HCT116 (cell line): ENCODE data around the gene RECQL5. TPM values are rescaled to one million over a fixed set of nuclear protein-coding genes. Genes with fewer than 3 reads are reported as not detected.
A peak's percentile ranks its signal among the peaks of the same experiment; 100 is the strongest.

Experiments
- ATAC-seq: fragments of 200-7000 bp; cut with Tn5 transposase; 2 replicates; pipeline ENCODE4 v1.9.1; 2020; ENCODE audit warnings: mild to moderate bottlenecking, moderate library complexity
- BruUV-seq: library from RNA; stranded (reverse); fragments of 400-500 nt; replicated peaks from 2 replicates; lab custom pipeline; 2021; lab: Mats Ljungman, UMichigan
- CTCF ChIA-PET: fragments of 300-600 bp; sonication (Branson Sonifier 250); formaldehyde crosslinking; loops from one replicate; lab custom pipeline; 2021; ENCODE audit warnings: antibody characterized with exemption; lab: Charles Lee
- POLR2A ChIA-PET: fragments of 300-600, 350-600 bp; sonication (Branson Sonifier 250); formaldehyde crosslinking; loops from one replicate; lab custom pipeline; 2021; ENCODE audit warnings: antibody characterized with exemption; lab: Charles Lee
- RAD21 ChIA-PET, 2 experiments: fragments of 300-600 bp; sonication (Branson Sonifier 250); formaldehyde crosslinking; loops; one replicate each; lab custom pipeline; 2023; ENCODE audit warnings: low total read pairs in 2 of 2; ENCODE audit not compliant: uncharacterized antibody in 2 of 2, unreplicated experiment in 2 of 2, low non-redundant PET in 1 of 2; lab: Charles Lee
- DNase-seq: peaks from one replicate; pipeline ENCODE4 v3.0.0-alpha.2; 2010; ENCODE audit warnings: low read depth, low spot score
- H2AFZ ChIP-seq: fragments of 200-600 bp; shearing (Covaris generic), sonication (generic); 2 replicates; pipeline ENCODE4 v1.6.1; 2017; ENCODE audit warnings: low read depth, mixed run types, mixed read lengths, antibody characterized with exemption, low read length; ENCODE audit not compliant: poor library complexity, severe bottlenecking
- H3K27ac ChIP-seq: 2 replicates; pipeline ENCODE4 v1.5.1; 2012; ENCODE audit warnings: low read depth, low read length
- H3K27me3 ChIP-seq: fragments of 200-600 bp; sonication (generic); 2 replicates; pipeline ENCODE4 v1.6.1; 2016; ENCODE audit warnings: mixed run types, low read length, mixed read lengths; ENCODE audit not compliant: insufficient read depth
- H3K36me3 ChIP-seq, 2 experiments: fragments of 200-500 bp in 1 of 2; fragments of 200-600 bp in 1 of 2; sonication (Bioruptor generic) in 1 of 2; sonication (generic) in 1 of 2; 2 replicates each; pipeline versions ENCODE4 v1.5.1 to v1.6.1; 2014 to 2016; ENCODE audit warnings: low read length in 2 of 2, inconsistent platforms in 1 of 2, mixed read lengths in 1 of 2, mixed run types in 1 of 2; ENCODE audit not compliant: insufficient read depth in 2 of 2, control insufficient read depth in 1 of 2
- H3K4me1 ChIP-seq, 2 experiments: fragments of 200-600 bp in 1 of 2; sonication (generic) in 1 of 2; 2 replicates each; pipeline versions ENCODE4 v1.5.1 to v1.6.1; 2012 to 2017; ENCODE audit warnings: low read length in 2 of 2, inconsistent platforms in 1 of 2, mild to moderate bottlenecking in 1 of 2, mixed read lengths in 1 of 2, mixed run types in 1 of 2, moderate library complexity in 1 of 2; ENCODE audit not compliant: insufficient read depth in 2 of 2, control insufficient read depth in 1 of 2
- H3K4me2 ChIP-seq: fragments of 200-600 bp; sonication (generic); 2 replicates; pipeline ENCODE4 v1.6.1; 2017; ENCODE audit warnings: mixed run types, low read length, mixed read lengths
- H3K4me3 ChIP-seq, 2 experiments: fragments of 200-600 bp in 1 of 2; sonication (generic) in 1 of 2; replicated peaks in 1 of 2; 2 replicates each; pipeline ENCODE4 v1.5.1; 2011 to 2016; ENCODE audit warnings: low read length in 2 of 2, control low read depth in 1 of 2, low read depth in 1 of 2, mild to moderate bottlenecking in 1 of 2, mixed read lengths in 1 of 2, mixed run types in 1 of 2
- H3K79me2 ChIP-seq: fragments of 200-600 bp; sonication (generic); 2 replicates; pipeline ENCODE4 v1.6.1; 2017; ENCODE audit warnings: mild to moderate bottlenecking, mixed run types, low read length, moderate library complexity, mixed read lengths; ENCODE audit not compliant: insufficient read depth
- H3K9ac ChIP-seq: fragments of 200-600 bp; sonication (generic); 2 replicates; pipeline ENCODE4 v1.6.1; 2016; ENCODE audit warnings: low read length, mixed read lengths
- H3K9me2 ChIP-seq: fragments of 200-600 bp; sonication (generic), shearing (Covaris generic); 2 replicates; pipeline ENCODE4 v1.6.1; 2017; ENCODE audit warnings: mixed run types, mild to moderate bottlenecking, moderate library complexity; ENCODE audit not compliant: insufficient read depth
- H3K9me3 ChIP-seq, 2 experiments: fragments of 200-500 bp in 1 of 2; fragments of 200-600 bp in 1 of 2; sonication (Bioruptor generic) in 1 of 2; sonication (generic) in 1 of 2; 2 replicates each; pipeline ENCODE4 v1.6.1; 2014 to 2017; ENCODE audit warnings: low read length in 2 of 2, mixed read lengths in 2 of 2, inconsistent platforms in 1 of 2, low read depth in 1 of 2, mild to moderate bottlenecking in 1 of 2, mixed run types in 1 of 2, moderate library complexity in 1 of 2; ENCODE audit not compliant: control insufficient read depth in 1 of 2, insufficient read depth in 1 of 2
- H4K20me1 ChIP-seq: fragments of 200-600 bp; sonication (generic), shearing (Covaris generic); 2 replicates; pipeline ENCODE4 v1.6.1; 2017; ENCODE audit warnings: mixed run types, mild to moderate bottlenecking, moderate library complexity; ENCODE audit not compliant: insufficient read depth
- EZH2 ChIP-seq: fragments of 200-600 bp; sonication (generic); IDR thresholded peaks from 2 replicates; pipeline ENCODE4 v1.6.1; 2017; ENCODE audit warnings: antibody characterized with exemption, mixed run types
- EZH2phosphoT487 ChIP-seq: fragments of 200-600 bp; IDR thresholded peaks from 2 replicates; pipeline ENCODE4 v1.6.1; 2018; ENCODE audit warnings: antibody characterized with exemption, borderline replicate concordance
- JUND ChIP-seq: IDR thresholded peaks from 2 replicates; pipeline ENCODE4 v1.6.1; 2012
- POLR2A ChIP-seq: IDR thresholded peaks from 2 replicates; pipeline ENCODE4 v1.7.0; 2011; ENCODE audit warnings: borderline replicate concordance; ENCODE audit not compliant: insufficient read depth, insufficient read length; ENCODE audit errors: extremely low read depth
- RAD21 ChIP-seq: IDR thresholded peaks from 2 replicates; pipeline ENCODE4 v1.6.1; 2012; ENCODE audit warnings: low read depth, mild to moderate bottlenecking
- SIN3A ChIP-seq: IDR thresholded peaks from 2 replicates; pipeline ENCODE4 v1.6.1; 2012; ENCODE audit warnings: low read depth
- SRF ChIP-seq: IDR thresholded peaks from 2 replicates; pipeline ENCODE4 v1.6.1; 2012; ENCODE audit warnings: low read depth
- ZFX ChIP-seq: fragments of 450-650 bp; IDR thresholded peaks from 2 replicates; pipeline ENCODE4 v1.6.1; 2017
- intact Hi-C: fragments of 100-400 bp; cut with micrococcal nuclease; formaldehyde crosslinking; loops from 2 replicates; pipeline ENCODE4 v1.10.0; 2022
- total RNA-seq: library from RNA; stranded (reverse); gene quantifications from one replicate; pipeline ENCODE4 v1.2.1, GENCODE V29; 2021; ENCODE audit not compliant: unreplicated experiment
- TF ChIP-seq, protein P1 (sequence below), 3 experiments: fragments of 200-600 bp in 1 of 3; sonication (generic) in 1 of 3; IDR thresholded peaks in 2 of 3; conservative IDR thresholded peaks in 1 of 3; 2 replicates each; pipeline ENCODE4 v1.5.1; 2012 to 2017; ENCODE audit warnings: low read depth in 2 of 3, low read length in 2 of 3, antibody characterized with exemption in 1 of 3, borderline replicate concordance in 1 of 3, control low read depth in 1 of 3, mild to moderate bottlenecking in 1 of 3, mixed read lengths in 1 of 3, mixed run types in 1 of 3, moderate library complexity in 1 of 3; ENCODE audit not compliant: insufficient read depth in 1 of 3
- TF ChIP-seq, protein P2 (sequence below): IDR thresholded peaks from 2 replicates; pipeline ENCODE4 v1.6.1; 2012
- TF ChIP-seq, protein P3 (sequence below): IDR thresholded peaks from 2 replicates; pipeline ENCODE4 v1.6.1; 2012

Gene RECQL5
- total RNA-seq, 1 experiment from 2014 or later = 83.3 TPM

DNA sequence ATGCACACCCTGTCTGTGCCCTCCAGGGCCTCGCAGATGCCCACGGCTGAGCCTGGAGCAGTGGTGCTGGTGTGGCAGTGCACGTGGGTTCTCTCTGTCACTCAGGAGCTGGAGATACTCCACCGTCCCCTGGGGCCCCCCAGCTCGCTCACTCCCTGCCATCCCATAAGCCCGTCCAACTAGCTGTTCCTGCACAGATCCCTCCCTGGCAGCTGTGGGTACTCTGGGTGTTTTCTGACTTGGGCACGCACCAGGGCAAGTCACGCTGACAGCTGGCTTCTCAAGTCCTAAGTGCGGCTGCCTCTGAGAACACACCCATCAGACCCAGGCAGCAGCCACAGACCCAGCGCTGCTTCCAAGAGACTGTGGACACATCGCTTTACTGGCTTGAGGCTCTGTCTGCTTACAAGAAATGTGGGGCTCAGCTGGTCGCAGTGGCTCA is 28.9 kb upstream of the RECQL5 start:
- no peaks in the 10 kb centered on the region for H3K9me3 ChIP-seq
- intact Hi-C loops = no loop called here
- POLR2A ChIA-PET = interaction anchor here (0.7 to 1.7 kb wide), 4 partner anchors 11 to 762 kb away, joined by 3 to 9 read pairs (median 4); partner anchors contain the start of gene ITGB4
- peak overlapping the region; percentile 53 for H3K4me2 ChIP-seq
- H3K9ac ChIP-seq = peak overlapping the region; percentile 47
- H3K27me3 ChIP-seq = no peaks in the 10 kb centered on the region
- no peak for TF ChIP-seq POLR2A
- no peak for TF ChIP-seq EZH2phosphoT487
- TF ChIP-seq, protein P1, sequence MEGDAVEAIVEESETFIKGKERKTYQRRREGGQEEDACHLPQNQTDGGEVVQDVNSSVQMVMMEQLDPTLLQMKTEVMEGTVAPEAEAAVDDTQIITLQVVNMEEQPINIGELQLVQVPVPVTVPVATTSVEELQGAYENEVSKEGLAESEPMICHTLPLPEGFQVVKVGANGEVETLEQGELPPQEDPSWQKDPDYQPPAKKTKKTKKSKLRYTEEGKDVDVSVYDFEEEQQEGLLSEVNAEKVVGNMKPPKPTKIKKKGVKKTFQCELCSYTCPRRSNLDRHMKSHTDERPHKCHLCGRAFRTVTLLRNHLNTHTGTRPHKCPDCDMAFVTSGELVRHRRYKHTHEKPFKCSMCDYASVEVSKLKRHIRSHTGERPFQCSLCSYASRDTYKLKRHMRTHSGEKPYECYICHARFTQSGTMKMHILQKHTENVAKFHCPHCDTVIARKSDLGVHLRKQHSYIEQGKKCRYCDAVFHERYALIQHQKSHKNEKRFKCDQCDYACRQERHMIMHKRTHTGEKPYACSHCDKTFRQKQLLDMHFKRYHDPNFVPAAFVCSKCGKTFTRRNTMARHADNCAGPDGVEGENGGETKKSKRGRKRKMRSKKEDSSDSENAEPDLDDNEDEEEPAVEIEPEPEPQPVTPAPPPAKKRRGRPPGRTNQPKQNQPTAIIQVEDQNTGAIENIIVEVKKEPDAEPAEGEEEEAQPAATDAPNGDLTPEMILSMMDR (IDR thresholded peaks at IDR 0.05 in 2 of 3, conservative IDR thresholded peaks at IDR 0.05 in 1 of 3; ENCODE audit: borderline replicate concordance in 1 of 3, insufficient read depth in 1 of 3, low read depth in 2 of 3, low read length in 2 of 3) = no peak
- TF ChIP-seq SIN3A = no peak
- no peak for TF ChIP-seq RAD21
- no peak for TF ChIP-seq EZH2
- TF ChIP-seq ZFX = no peak
- TF ChIP-seq, protein P2, sequence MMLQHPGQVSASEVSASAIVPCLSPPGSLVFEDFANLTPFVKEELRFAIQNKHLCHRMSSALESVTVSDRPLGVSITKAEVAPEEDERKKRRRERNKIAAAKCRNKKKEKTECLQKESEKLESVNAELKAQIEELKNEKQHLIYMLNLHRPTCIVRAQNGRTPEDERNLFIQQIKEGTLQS = no peak
- no peak for TF ChIP-seq JUND
- TF ChIP-seq, protein P3, sequence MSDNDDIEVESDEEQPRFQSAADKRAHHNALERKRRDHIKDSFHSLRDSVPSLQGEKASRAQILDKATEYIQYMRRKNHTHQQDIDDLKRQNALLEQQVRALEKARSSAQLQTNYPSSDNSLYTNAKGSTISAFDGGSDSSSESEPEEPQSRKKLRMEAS = no peak
- TF ChIP-seq SRF = no peak
- no peak for ATAC-seq
- H3K9me2 ChIP-seq = no peaks in the 10 kb centered on the region
- RAD21 ChIA-PET = interaction anchor here (0.6 to 1.0 kb wide), 4 partner anchors 11 to 358 kb away, joined by 3 to 4 read pairs (median 3); partner anchors contain the start of gene ITGB4 (in 1 of the 2)
- H3K4me1 ChIP-seq = peaks cover 96 to 100% of the 10 kb centered on the region in 2 experiments
- DNase-seq = no peak
- H2AFZ ChIP-seq = no peak overlapping the region
- peaks cover 0 to 7% of the 10 kb centered on the region in 2 experiments; a peak in 1 of 4 replicates for H3K36me3 ChIP-seq
- no TSS peak for BruUV-seq
- peak overlapping the region; percentile 94 for H3K27ac ChIP-seq
- CTCF ChIA-PET = interaction anchor here (0.7 to 4.7 kb wide), 6 partner anchors 11 to 63 kb away, joined by 3 to 31 read pairs (median 6); no protein-coding TSS in a partner anchor
- H3K79me2 ChIP-seq = peaks cover 78% of the 10 kb centered on the region
- H4K20me1 ChIP-seq = no peaks in the 10 kb centered on the region
- H3K4me3 ChIP-seq = no peak overlapping the region
